CD4-positive, alpha-beta T cell treated with Interleukin-10 for 1 hour (primary cell): ENCODE results near the gene LINC00237.

Experiments
- DNase-seq: peaks from one replicate; pipeline ENCODE4 v3.0.0-alpha.2; 2020

The LINC00237 gene

GRCh38 chr20:21106171-21107017, at the start of gene LINC00237:
TSS of gene LINC00237 (minus strand) at chr20:21106358.
- no peak for DNase-seq

- DNase-seq: no peak
These were observed 49.1 kb upstream of the LINC00237 start for GRCh38 chr20:21155268-21155667.

GRCh38 chr20:21154692-21155091, 48.5 kb upstream of the LINC00237 start:
- no peak for DNase-seq

- no peak for DNase-seq
These were observed 45.6 kb upstream of the LINC00237 start for GRCh38 chr20:21151791-21152190.

GRCh38 chr20:21149344-21149743, 43.2 kb upstream of the LINC00237 start:
- DNase-seq: no peak

- no peak for DNase-seq
These were observed 41.4 kb upstream of the LINC00237 start for GRCh38 chr20:21147593-21147992.

- DNase-seq: no peak
These were observed 40.1 kb upstream of the LINC00237 start for GRCh38 chr20:21146215-21146614.

GRCh38 chr20:21145424-21145823, 39.3 kb upstream of the LINC00237 start:
- DNase-seq: no peak

GRCh38 chr20:21143194-21143890, 37.2 kb upstream of the LINC00237 start:
- DNase-seq: no peak

GRCh38 chr20:21141825-21142224, 35.7 kb upstream of the LINC00237 start:
- no peak for DNase-seq

GRCh38 chr20:21139881-21140566, 33.9 kb upstream of the LINC00237 start:
- no peak for DNase-seq

GRCh38 chr20:21137078-21137477, 30.9 kb upstream of the LINC00237 start:
- DNase-seq: no peak

GRCh38 chr20:21136015-21136732, 30.0 kb upstream of the LINC00237 start:
- no peak for DNase-seq

- no peak for DNase-seq
These were observed 28.8 kb upstream of the LINC00237 start for GRCh38 chr20:21134883-21135493.

- DNase-seq: no peak
These were observed 27.9 kb upstream of the LINC00237 start for GRCh38 chr20:21133917-21134622.

- DNase-seq: no peak
These were observed 27.2 kb upstream of the LINC00237 start for GRCh38 chr20:21133404-21133803.

- no peak for DNase-seq
These were observed 23.7 kb upstream of the LINC00237 start for GRCh38 chr20:21129861-21130260.

GRCh38 chr20:21127201-21127981, 21.2 kb upstream of the LINC00237 start:
- DNase-seq: no peak

GRCh38 chr20:21126581-21126870, 20.4 kb upstream of the LINC00237 start:
- DNase-seq: no peak

GRCh38 chr20:21125849-21126580, 19.9 kb upstream of the LINC00237 start, which contains the start of gene KIZ:
TSS of gene KIZ (plus strand) at chr20:21126082. CDS start at chr20:21126116, 34 bp downstream.
- DNase-seq: peak; percentile 97
